NK-92 (cell line): ENCODE data around the gene MCAM.

Experiments used
- DNase-seq: peaks from one replicate; lab custom pipeline; 2025; ENCODE audit not compliant: unreplicated experiment; lab: John Stamatoyannopoulos, UW

MCAM gene

GRCh38 chr11:119267645-119268044, 49.3 kb downstream of the MCAM start:
- no peak for DNase-seq

DNA sequence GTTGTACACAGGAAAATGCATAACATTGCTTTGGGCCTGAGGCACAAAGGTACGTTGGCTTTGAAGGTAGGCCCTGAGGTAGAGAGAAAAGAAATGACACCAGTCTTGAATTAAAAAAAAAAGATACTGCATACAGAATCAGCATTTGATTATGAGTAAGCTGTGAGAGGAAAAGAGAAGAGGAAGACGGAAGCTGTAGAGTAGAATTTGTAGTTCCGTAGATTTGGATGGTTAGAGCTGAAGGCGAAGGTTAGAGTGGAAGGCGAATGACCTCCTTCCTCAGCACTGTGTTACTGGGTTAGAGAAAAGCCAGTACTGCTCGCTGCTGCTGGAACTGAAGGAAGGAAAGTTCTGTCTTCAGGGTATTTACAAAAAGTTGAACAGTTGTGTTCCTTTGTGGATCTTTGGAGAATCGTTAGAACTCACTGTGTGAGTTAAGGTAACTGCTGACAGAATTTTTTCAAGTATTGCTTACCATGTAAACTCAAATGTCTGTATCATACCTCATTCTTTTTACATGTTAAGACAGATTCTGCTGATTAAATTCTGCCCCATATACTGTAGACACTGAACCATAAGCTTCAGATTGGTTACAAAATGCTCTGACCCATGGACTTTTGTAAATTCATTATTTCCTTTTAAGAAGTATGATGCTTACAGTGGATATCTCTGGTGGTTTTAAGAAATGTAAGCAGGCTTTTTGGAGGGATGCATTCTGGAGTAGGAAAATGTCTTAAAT, 50.2 kb downstream of the MCAM start:
- no peak for DNase-seq

- no peak for DNase-seq
Measured at GRCh38 chr11:119266063-119266462, 50.9 kb downstream of the MCAM start.

- no peak for DNase-seq
Measured at GRCh38 chr11:119263352-119263940, 53.5 kb downstream of the MCAM start.

DNA sequence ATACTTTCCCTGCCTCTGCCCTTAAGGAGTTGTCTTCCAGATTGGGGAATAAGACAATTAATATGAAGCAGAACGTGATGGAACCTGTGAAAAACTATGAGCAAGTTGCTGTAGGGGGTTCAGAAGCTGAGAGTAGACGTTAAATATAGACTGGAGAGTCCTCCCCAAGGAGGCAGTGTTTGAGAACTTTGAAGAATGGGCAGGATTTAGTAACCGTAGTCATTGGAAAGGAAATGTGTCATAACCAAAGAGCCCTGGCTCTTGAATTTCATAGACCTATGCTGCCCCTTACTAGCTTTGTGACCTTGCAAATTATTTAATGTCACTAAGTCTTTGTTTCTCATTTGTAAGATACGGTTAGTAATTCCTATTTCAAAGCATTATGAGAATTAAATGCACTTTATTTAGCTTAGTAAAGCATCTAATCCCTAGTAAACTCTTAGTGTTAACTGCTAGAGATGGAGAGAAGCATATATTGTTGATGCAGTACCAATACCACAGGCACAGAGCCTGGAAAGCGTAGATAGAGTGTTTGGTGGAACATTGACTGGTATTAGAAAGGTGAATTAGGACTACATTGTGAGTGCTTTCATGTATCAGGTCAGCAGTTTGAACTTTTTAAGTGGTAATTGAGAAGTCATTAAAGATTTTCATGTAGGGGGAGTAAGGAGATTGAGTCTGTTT, 54.1 kb downstream of the MCAM start:
- DNase-seq = no peak

GRCh38 chr11:119258983-119259382, 57.9 kb downstream of the MCAM start:
- DNase-seq = no peak
